H1 (cell line): Measurements from ENCODE around the gene USB1. TPM values are rescaled to one million over a fixed set of nuclear protein-coding genes. Genes with fewer than 3 reads are reported as not detected.

ENCODE experiments used
- GABPA ChIP-seq: IDR thresholded peaks from 2 replicates; pipeline ENCODE4 v1.6.1; 2011; ENCODE audit warnings: mild to moderate bottlenecking, low read length, moderate library complexity, borderline replicate concordance; ENCODE audit not compliant: insufficient read depth
- SAP30 ChIP-seq: fragments of 300-600 bp; sonication (generic); IDR thresholded peaks from 2 replicates; pipeline ENCODE4 v1.7.1; 2012; ENCODE audit warnings: low read length, moderate library complexity, mild to moderate bottlenecking, inconsistent platforms; ENCODE audit not compliant: insufficient read depth, insufficient replicate concordance
- TAF7 ChIP-seq: optimal IDR thresholded peaks from 2 replicates; pipeline ENCODE3; 2011; ENCODE audit warnings: low read depth, mild to moderate bottlenecking, inconsistent platforms, low read length, moderate library complexity, borderline replicate concordance
- TEAD4 ChIP-seq: IDR thresholded peaks from 2 replicates; pipeline ENCODE4 v1.6.1; 2012; ENCODE audit warnings: low read depth, low read length, inconsistent platforms, mixed read lengths
- YY1 ChIP-seq: IDR thresholded peaks from 2 replicates; pipeline ENCODE4 v1.6.1; 2011; ENCODE audit warnings: low read depth, mild to moderate bottlenecking, low read length
- polyA plus RNA-seq, 7 experiments: library from polyadenylated mRNA; depleted of rRNA in 3 of 7; stranded (reverse) in 5 of 7; unstranded in 2 of 7; fragments of >200 nt in 5 of 7; fragments of 200-250 nt in 2 of 7; gene quantifications; 1 replicate in 5 of 7; 2 replicates in 1 of 7; 4 replicates in 1 of 7; pipeline versions ENCODE4 v1.2.1 to v1.2.3, GENCODE V29; 2011 to 2013; ENCODE audit warnings: missing spikeins in 2 of 7, mixed read lengths in 2 of 7
- total RNA-seq: library from RNA; stranded (reverse); fragmentation: NEBNext Ultra II Directional; extraction: Animal tissue kit (Norgen Biotek cat#: 25700); gene quantifications from 2 replicates; pipeline ENCODE4 v1.2.1, GENCODE V29; 2021

USB1 gene
- total and polyA plus RNA-seq, 2 of the 8 experiments (the other 6 are each of a cell fraction or from before 2014, with no cell fraction given) = 65.4 to 75.9 TPM

DNA sequence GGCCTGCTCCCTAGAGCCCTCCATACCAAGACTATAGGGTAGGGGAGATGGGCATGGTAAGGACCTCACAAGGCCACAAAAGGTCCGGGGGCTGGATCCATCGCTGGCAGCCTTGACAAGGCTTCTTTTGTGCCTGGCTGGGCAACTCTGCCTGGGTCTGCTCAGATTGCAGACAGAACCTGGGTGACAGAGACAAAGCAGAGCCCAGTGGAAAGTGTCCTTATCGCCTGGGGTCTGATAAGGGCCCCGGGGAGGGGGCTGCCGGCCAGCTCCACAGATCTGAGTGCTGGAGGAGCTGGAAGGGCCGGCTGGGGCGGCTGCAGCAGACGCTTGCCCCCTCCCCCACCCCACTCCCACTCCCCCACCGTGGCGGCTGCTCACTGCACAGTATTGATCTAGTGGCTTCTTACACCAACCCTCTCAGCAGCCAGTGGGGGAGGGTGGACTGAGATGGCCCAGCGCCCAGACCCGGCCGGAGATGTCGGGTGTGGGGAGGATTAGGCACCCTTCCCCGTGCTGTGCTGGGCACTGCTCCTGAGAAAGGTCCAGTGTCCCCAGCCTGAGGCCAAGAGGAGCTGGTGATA lies 31.6 kb downstream of the USB1 start (continued):
- TF ChIP-seq YY1 (no peak), TAF7 (no peak), SAP30 (no peak), TEAD4 (no peak), GABPA (no peak)
